Stimulated activated CD8-positive, alpha-beta memory T cell treated with anti-CD3 and anti-CD28 coated beads, Interleukin-12 subunit alpha, Interleukin-12 subunit beta, amount 100 ng/mL, for 1 hour (primary cell): Measurements from ENCODE around the gene ATP6AP2.

Experiments
- DNase-seq: peaks from one replicate; pipeline ENCODE4 v3.0.0-alpha.2; 2020; ENCODE audit warnings: low read depth

ATP6AP2 gene

GRCh38 chrX:40644821-40645358, 64.1 kb downstream of the ATP6AP2 start:
- no peak for DNase-seq

GRCh38 chrX:40646489-40647306, 65.9 kb downstream of the ATP6AP2 start:
- no peak for DNase-seq

- DNase-seq: peak; percentile 84
Observed at GRCh38 chrX:40647307-40648197, 66.8 kb downstream of the ATP6AP2 start, which contains the start of gene CXorf38. Gene CXorf38, minus strand, starts transcription at chrX:40647561. Its CDS starts 41 bp downstream, at chrX:40647520.

GRCh38 chrX:40651620-40652223, 71.0 kb downstream of the ATP6AP2 start:
- peak; percentile 58 for DNase-seq

- no peak for DNase-seq
Observed at GRCh38 chrX:40652664-40653063, 71.9 kb downstream of the ATP6AP2 start.

- DNase-seq: no peak
Observed at GRCh38 chrX:40653535-40653934, 72.8 kb downstream of the ATP6AP2 start.
